ENCODE measurements around the gene MTR.
"Not testable (repeated sequence)": the region's sequence is repeated elsewhere in the genome, so short reads cannot be mapped to it uniquely, and the experiment has no call there.

Gene MTR

DNA sequence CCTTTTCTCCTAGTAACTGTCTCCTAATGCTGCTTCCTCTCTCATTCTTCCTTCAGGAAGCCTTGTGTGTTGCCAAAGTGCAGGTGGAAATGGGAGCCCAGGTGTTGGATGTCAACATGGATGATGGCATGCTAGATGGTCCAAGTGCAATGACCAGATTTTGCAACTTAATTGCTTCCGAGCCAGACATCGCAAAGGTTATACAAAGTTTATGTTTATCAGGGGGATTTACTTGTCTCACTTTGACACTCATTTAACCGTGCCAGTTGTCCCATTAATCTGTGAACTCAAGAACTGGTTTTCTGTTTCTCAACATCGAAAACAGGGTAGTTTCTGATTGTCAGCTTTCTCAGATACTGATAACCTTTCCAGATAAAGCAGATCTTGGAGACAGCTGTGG lies 40.4 kb downstream of the MTR start:
- DNase-seq = no peak

DNA sequence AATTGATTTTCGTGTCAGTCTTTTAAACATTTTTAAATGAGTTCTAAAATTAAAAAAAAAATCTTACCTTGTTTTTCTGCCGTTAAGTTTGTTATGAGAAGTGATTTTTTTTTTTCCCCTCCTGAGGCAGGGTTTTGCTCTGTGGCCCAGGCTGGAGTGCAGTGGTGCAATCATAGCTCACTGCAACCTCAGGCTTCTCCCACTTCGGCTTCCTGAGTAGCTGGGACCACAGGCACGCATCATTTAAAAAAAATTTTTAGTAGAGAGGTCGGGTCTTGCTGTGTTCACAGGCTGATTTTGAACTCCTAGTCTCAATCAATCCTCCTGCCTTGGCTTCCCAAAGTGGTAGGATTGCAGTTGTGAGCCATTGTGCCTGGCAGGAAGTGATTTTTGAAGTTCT lies 41.1 kb downstream of the MTR start:
- no peak for DNase-seq

DNA sequence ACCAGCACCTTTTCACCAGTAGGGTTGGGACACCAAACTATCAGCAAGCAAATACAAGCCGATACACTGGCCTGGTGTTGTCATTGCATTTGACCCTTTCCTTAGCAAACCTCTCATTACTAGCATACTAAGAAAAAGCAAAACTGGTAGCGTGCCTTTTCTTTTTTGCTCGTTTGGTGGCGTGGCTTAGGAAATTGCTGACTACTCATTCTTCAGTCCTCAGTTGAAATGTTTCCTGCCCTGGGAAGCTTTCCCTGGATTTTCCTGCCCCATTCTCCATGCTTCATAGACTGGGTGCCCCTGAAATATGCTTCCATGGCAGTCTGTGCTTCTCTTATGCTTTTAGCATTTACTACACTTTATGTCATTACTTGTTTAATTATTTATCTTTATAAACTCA lies 42.0 kb downstream of the MTR start:
- DNase-seq = no peak

DNA sequence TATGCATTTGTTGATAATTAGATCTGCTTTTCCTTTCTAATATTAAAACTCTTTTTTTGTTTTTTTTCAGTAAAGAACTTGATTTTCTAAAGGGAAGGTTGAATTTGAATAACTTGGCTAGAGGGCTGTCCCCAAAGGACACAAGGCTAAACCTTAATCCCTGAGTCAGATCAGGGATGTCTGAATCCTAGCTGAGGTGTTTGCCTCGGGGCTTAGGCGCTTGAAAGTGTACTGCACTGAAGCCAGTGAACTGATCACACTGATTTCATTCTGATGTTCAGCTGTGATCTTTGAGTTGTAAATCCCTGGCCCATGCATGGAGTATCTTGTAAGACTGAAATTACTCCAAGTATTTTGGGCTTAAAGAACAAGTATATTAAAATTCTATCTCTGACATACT lies 42.8 kb downstream of the MTR start:
- DNase-seq = no peak

DNA sequence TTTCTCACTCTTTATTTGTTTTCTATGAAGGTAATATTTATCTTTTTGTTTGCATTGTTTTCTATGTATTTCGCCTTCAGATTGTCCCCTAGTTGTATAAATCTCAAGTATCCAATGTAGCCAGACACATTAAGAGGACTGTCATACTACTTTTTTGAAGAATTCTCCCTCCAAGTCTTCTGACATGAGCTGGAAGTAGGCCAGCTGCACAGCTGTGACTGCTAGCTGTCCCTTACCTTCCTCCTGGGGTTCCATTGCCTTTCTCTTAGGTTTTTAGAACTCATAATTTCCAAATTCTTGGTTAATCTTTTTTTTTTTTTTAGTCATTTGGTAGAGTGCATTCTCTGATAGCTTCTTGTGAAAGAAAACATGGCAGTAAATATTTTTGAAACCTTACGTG lies 46.2 kb downstream of the MTR start:
- DNase-seq = no peak

DNA sequence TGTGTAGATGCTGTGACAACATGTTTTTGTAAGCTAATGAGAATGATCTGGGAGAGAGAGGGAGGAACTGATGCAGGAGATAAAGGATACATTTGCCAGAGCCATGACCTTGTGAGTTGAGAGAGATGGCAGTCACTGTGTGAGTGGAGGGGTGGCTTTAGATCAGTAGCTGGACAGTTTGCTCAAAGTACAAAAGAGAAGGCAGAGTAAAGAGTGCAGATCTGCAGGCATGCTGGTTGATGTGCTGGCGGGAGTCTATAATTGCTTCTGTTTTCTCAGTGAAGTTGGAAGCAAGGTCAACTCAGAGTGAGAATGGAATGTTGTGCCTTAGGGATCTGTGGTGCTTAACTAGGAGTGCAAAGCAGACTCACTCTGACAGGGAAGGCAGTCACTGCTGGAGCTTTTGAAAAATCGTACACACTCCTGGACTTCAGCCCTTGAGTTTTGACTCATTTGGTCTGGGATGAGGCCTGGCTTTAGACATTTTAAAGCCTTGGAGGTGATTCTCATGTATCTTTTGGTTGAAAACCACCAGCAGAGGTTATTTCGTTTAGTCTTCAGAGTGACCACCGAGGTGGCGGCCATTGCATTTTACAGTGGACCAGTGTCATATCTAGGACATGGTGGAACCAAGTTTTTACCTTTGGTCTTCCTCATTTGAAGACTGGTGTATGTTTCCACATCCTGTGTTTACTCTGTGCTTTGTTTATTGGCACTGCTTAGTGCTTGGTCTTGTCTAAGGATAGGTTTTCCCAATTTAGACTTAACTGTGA lies 49.6 kb downstream of the MTR start:
- DNase-seq = no peak

DNA sequence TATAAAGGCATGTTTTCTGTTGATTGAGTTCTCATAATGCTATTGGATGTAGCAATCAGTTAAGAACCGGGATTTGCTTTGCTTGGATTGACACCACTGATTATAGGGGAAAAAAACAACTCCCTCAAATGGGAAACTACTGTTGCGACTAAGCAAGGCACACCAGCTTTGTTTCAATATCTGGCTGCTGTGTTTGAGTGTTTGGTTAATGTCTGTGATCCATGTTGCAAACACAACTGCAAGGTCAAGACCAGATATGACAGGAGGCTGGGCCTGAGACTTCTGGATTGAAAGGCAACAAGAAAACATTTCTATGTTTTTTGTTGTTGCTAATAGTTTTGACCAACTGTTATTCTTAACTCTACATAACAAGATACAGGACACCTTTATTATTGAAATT lies 50.7 kb downstream of the MTR start:
- DNase-seq = no peak

DNA sequence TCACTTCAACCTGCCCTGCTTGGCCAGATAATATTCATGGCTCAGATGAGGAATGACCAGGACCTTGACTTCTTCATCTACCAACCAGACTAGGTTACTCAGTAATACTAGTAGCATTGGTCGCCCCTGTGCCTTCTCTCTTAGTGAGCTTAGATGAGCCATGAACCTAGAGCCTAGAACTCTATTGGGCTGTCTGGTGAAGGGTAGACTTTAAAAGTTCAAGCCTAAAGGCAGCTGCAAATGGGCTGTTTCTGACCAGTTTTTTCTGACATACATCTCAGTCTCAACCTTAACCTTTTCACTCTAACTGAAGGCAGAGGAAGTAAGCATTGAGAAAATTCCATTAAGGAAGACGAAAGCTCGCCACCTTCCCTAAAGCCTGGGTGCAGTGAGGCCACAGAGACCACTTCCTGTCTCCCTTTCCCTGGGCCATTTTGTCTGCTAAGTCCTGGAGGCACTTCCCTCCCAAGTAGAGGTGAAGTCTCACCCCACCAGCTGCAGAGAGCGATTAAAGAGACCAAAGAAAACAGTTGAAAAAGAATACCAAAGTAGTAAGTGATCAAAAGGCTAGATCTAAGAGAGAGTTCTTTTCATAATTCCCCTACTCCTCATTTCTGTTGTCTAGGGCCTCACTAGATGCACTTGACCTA lies 53.3 kb downstream of the MTR start:
- no peak for DNase-seq

DNA sequence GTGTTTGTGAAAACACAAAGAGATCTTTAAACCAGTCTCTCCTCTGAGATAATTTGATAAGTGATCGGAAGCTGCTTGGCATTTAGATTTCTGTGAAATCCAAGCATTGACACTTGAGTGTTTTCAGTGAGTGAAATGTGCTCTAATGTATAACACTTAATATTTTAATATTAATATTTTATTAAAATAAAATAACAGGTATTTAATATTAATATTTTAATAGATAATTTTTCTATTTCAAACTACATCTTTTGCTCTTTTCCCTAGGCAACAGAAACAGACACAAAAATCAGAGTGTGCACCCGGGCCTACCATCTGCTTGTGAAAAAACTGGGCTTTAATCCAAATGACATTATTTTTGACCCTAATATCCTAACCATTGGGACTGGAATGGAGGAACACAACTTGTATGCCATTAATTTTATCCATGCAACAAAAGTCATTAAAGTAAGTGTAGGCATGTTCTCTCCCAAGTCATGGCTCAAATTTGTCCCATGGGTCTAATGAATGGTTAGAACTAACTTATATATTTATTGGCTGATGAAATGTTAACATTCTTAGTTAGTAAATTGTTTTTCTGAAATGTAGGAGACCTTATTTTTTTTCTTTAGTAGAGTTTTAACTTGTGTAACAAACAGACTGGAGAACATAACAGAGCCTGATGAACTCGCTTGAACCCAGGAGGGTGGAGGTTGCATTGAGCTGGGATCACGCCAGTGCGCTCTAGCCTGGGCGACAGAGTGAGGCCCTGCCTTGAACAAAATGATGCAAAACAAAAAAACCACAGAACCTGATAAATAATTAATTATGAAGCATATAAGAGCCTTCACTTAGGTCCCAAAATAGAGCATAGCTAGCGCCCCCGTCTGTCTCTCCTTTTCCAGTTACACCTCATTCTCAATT lies 55.2 kb downstream of the MTR start:
- DNase-seq = no peak

DNA sequence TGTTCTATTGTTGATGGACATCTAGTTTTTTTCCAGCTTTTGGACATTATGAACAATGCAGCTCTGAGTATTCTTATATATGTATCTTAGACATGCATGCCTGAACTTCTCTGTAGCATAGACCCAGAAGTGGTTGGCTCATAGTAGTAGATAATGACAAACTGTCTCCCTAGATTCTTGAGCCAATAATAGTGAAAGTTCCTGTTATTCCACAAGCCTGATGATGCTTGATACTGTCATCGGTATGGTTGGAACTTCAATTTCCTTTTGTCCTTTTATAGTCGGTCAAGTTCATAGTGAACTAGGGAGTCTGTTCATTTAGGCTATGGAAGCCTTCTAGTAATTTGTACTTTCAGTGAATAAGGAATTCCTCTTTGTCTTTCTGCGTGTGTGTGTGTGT lies 56.8 kb downstream of the MTR start:
- no peak for DNase-seq

DNA sequence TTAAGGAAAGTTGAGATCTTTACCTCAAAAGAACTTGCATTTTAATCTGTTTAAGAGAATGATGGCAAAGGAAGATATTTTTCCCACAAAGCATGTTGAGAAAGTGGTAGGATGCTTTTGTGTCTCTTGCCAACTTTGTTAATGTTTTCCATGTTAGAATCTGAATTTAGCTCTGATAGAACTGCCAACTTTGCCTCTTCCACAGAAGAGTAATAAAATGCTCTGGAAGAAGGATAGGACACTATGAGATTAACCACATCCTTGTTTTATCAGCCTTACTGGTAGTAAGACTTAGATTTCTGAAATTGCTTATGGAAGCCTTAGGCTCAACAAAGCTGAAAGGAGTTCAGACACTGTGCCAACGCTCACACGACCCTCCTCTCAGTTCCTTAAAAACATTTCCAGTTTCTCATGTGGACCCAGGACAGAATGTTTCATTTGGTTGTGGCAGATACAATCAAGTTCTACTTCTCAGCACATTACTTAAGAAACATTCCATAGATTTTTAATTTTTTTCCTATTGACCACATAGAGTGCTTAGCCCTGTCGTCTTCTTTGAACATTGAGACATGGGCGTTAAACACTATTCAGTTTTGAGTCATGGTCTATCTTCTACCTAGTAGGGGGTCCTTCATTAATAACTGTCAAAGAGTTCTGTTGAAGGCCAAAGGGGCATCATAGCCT lies 59.0 kb downstream of the MTR start:
- DNase-seq = no peak

DNA sequence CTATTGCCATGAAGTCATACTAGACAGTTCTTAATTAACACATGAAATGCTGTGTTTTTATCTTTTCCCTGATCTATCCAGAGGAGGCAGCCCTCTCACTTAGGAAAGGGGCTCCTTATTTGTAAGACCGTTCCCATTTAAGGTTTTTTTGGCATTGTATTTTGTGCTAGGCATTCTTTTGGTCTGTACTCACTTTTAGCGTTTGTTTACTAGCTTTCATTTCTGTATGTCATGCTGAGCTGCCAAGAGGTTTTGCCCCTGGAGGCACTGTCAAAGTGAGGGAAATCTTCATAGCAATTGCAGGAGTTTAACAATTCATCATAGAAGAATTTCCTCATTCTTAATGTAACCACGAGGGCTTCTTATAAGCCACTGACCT lies 59.5 kb downstream of the MTR start:
- no peak for DNase-seq

DNA sequence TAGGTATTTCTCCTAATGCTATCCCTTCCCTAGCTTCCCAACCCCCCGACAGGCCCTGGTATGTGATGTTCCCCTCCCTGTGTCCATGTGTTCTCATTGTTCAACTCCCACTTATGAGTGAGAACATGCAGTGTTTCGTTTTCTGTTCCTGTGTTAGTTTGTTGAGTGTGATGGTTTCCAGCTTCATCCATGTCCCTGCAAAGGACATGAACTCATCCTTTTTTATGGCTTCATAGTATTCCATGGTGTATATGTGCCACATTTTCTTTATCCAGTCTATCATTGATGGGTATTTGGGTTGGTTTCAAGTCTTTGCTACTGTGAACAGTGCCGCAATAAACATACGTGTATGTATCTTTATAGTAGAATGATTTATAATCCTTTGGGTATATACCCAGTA lies 61.6 kb downstream of the MTR start:
- not testable (repeated sequence) for DNase-seq

DNA sequence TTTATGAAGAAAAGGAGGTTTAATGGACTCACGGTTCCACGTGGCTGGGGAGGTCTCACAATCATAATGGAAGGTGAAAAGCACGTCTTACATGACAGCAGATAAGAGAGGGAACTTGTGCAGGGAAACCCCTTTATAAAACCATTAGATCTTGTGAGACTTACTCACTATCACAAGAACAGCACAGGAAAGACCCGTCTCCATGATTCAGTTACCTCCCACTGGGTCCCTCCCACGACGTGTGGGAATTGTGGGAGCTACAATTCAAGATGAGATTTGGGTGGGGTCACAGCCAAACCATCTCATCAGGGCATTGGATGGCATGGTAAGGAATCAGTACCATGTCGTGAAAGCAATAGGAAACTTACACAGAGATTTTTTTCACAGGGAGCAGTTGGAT lies 63.1 kb downstream of the MTR start:
- no peak for DNase-seq

DNA sequence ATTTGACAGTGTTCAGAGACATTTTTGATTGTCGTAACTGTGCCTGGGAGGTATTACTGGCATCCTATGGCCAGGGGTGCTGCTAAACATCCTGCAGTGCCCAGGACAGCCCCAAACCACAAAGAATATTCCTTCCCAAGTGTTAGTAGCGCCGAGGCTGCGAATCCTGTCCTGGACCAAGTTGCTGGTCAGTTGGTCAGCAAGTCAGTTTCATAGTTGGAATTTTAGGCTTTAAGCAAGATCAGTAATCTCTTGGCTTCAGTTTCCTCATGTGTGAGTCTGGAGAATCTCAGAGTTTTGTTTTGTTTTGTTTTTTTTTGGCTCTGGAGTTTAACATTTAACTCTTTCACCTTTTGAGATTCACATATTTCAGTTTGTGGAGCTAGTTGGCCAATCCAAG lies 65.0 kb downstream of the MTR start:
- DNase-seq = no peak

DNA sequence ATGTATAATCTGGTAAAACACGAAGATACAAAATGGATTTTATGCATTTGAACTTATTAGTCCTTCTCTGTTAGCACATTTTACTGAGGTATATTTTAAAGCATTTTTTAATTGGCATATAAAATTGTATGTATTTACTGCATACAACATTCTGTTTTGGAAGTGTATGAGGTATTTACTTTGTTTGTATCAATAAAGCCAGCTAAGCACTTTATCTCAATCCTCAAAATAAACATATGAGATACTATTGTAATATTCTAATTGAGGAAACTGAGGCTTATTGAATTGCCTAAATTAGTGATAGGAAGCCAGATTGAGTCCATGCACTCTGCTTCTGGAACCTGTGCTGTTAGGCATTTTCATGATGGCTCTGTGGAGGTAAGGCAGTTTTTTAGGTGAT lies 65.6 kb downstream of the MTR start:
- no peak for DNase-seq

DNA sequence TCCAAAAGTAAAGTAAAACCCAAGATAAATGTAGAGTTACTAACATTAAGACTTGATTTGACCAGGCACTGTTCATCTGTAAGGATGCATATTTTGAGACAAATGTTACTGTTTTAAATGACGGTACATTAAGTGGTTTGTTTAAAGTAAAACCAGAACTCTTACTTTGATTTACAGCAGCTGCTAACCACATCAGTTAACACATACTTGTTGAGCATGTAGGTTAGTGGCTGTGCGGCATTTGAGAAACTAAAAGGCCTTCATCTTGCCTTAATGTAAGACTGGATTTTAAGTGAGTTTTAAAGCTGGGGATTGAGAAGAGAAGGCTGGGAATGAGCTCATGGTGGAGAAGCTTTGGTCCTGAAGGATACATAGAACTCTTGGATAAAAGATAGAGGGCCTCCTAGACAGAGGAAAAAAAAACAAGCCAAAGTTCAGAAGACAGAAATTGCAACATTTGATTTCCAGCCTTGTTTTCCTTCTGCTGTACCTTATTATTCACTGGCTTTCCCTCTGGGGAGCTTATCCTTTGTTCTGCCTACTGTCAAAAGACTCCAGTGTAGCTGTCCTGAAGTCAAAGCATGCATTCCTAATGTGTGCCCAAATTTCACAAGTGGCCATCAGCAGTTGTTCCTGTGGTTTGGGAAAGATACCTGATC lies 66.6 kb downstream of the MTR start:
- DNase-seq = no peak

DNA sequence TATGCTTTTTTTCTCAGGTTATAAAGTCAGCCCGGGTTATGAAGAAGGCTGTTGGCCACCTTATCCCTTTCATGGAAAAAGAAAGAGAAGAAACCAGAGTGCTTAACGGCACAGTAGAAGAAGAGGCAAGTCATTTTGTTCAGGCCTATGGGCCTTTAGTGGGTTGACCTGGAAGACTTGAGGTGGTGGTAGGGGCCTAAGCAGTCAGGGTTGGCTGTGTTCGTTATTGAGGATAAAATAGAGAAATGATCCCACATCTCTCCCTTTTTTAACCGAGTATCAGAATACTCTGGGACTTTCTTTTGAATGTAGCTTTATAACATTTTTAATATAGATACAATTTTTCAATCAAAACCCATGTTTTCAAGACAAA lies 67.1 kb downstream of the MTR start:
- DNase-seq = no peak

DNA sequence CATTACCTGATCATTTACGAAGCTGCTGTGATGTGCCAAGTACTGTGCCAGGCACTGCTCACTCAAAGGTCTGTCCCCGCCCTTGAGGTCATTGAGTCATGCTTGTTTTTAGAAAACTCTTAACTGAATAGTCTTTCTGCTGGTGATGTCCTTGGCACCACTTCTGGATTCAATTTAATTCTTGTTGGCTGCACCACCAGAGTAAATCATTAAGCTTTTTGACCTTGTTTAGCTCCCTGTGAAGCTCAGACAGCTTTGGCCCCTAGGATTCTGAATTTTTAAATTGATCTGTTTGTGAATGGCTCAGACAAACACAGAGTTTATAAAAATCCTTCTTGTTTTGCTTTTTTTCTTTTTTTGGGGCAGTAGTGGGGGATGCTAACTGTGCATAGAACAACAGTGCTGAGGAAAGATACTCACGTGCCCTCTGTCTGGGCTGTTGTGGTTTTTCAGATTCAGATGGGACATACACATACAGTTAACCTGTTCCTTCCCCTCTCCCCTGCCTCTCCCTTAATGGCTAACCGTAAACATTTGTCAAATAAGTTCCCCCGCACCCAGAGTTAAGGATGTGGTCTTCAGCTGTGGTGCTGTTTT lies 67.6 kb downstream of the MTR start:
- no peak for DNase-seq

DNA sequence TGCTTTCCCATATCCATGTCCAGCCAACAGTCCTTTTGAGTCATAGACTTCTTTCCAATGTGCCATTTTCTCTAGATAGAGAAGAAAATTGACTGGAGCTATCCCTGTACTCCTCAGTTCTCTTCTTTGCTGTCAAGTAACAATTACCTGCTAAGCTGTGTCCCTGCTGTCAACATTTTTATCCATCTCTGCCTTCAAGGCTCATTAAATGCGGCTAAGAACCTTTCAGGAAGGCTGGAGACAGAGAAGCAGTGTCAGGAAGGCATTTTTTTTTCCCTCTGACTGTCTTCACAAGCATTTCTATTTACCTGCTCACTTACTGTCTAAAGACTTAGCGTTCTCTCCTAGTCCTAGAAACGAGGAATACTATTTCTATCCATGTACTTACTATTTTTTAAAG lies 69.1 kb downstream of the MTR start:
- DNase-seq = no peak

DNA sequence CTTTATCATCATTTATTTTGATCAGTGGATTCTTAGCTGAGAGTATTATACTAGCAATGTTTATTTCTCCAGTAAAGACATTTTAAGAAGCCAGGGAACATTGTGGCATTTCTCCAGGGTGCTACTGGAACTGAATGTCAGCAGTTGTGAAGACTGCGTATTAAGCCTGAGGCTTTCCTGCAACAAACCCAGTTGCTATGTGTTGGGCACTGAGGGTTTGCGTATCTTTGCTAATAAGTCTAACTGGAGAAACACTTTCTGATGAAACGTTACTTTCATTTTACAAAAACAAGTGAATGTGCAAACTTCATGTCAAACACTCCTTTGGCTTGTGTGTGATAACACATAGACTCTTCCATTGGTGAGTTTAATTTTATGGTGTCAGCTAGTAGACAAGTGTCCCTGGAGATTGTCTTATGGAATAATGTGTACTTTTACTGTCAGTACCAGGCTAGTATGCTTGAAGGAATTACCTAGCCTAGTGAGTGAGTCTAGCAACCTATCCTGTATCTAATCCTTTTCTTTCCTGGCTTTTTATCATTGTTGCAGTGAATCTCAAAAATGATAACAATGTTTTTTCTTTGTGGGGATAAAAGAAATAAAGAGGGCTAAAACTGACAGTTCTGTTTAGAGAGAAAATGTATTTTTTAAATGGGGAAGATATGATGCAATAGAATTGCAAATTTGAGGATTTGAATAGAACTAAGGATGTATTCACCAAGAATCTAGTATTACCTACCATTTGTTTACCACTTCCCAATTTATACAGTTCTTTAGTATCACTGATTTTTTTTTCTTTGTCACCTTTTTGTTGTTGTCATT lies 70.1 kb downstream of the MTR start:
- peak; percentile 30 for DNase-seq

DNA sequence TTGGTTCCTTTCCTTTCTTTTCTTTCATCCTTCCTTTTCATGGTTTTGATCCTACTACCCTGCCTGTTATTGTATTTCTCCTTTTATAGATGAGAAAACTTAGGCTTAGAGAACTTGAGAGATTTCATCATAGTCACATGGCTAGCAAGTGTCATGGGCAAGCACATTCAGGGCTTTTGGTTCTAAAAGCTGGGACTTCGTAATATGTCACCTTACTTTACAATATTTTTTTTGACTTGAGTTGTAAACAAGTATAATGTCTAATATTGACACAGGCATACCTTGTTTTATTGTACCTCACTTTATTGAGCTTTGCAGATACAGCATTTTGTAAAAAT lies 70.7 kb downstream of the MTR start:
- DNase-seq = no peak
